H1 (cell line): ENCODE results near the gene ATP6V0A1. TPM values are rescaled to one million over a fixed set of nuclear protein-coding genes. Genes with fewer than 3 reads are reported as not detected.
A peak's percentile ranks its signal among the peaks of the same experiment; 100 is the strongest.

Experiments used
- EP300 ChIP-seq, 2 experiments: IDR thresholded peaks; 1 replicate in 1 of 2; 2 replicates in 1 of 2; pipeline ENCODE4 v1.6.1; 2011 to 2012; ENCODE audit warnings: low read depth in 2 of 2, low read length in 2 of 2, mild to moderate bottlenecking in 2 of 2, borderline replicate concordance in 1 of 2, inconsistent platforms in 1 of 2, moderate library complexity in 1 of 2
- EZH2 ChIP-seq: fragments of 200-600 bp; sonication (generic); IDR thresholded peaks from 2 replicates; pipeline ENCODE4 v1.7.1; 2012; ENCODE audit warnings: low read depth, mild to moderate bottlenecking, moderate library complexity, low read length, inconsistent platforms; ENCODE audit not compliant: severe bottlenecking
- FOSL1 ChIP-seq: IDR thresholded peaks from 2 replicates; pipeline ENCODE4 v1.6.1; 2011; ENCODE audit warnings: mild to moderate bottlenecking, low read depth, low read length, moderate library complexity; ENCODE audit not compliant: insufficient read depth
- GTF2F1 ChIP-seq: IDR thresholded peaks from 2 replicates; pipeline ENCODE4 v1.6.1; 2012; ENCODE audit warnings: low read depth, low read length, improper control_type of control experiment, borderline replicate concordance
- JUN ChIP-seq: IDR thresholded peaks from 2 replicates; pipeline ENCODE4 v1.6.1; 2011; ENCODE audit warnings: low read depth, mild to moderate bottlenecking, improper control_type of control experiment, low read length
- MAFK ChIP-seq: IDR thresholded peaks from 2 replicates; pipeline ENCODE4 v1.6.1; 2012; ENCODE audit warnings: low read depth, mild to moderate bottlenecking, improper control_type of control experiment, low read length
- POLR2A ChIP-seq, 2 experiments: IDR thresholded peaks; 1 replicate in 1 of 2; 2 replicates in 1 of 2; pipeline ENCODE4 v1.6.1; 2011; ENCODE audit warnings: low read depth in 2 of 2, low read length in 2 of 2, mild to moderate bottlenecking in 2 of 2; ENCODE audit errors: control extremely low read depth in 1 of 2
- SAP30 ChIP-seq: fragments of 300-600 bp; sonication (generic); IDR thresholded peaks from 2 replicates; pipeline ENCODE4 v1.7.1; 2012; ENCODE audit warnings: low read length, moderate library complexity, mild to moderate bottlenecking, inconsistent platforms; ENCODE audit not compliant: insufficient read depth, insufficient replicate concordance
- SIRT6 ChIP-seq: IDR thresholded peaks from one replicate; pipeline ENCODE4 v1.7.1; 2012; ENCODE audit warnings: low read length, inconsistent platforms
- SIX5 ChIP-seq: IDR thresholded peaks from 2 replicates; pipeline ENCODE4 v1.6.1; 2011; ENCODE audit warnings: mild to moderate bottlenecking, low read depth, low read length
- SP2 ChIP-seq: IDR thresholded peaks from 2 replicates; pipeline ENCODE4 v1.6.1; 2012; ENCODE audit warnings: mild to moderate bottlenecking, low read length, inconsistent platforms
- polyA plus RNA-seq, 7 experiments: library from polyadenylated mRNA; depleted of rRNA in 3 of 7; stranded (reverse) in 5 of 7; unstranded in 2 of 7; fragments of >200 nt in 5 of 7; fragments of 200-250 nt in 2 of 7; gene quantifications; 1 replicate in 5 of 7; 2 replicates in 1 of 7; 4 replicates in 1 of 7; pipeline versions ENCODE4 v1.2.1 to v1.2.3, GENCODE V29; 2011 to 2013; ENCODE audit warnings: missing spikeins in 2 of 7, mixed read lengths in 2 of 7
- total RNA-seq: library from RNA; stranded (reverse); fragmentation: NEBNext Ultra II Directional; extraction: Animal tissue kit (Norgen Biotek cat#: 25700); gene quantifications from 2 replicates; pipeline ENCODE4 v1.2.1, GENCODE V29; 2021

Gene ATP6V0A1
- total and polyA plus RNA-seq, 2 of the 8 experiments (the other 6 are each of a cell fraction or from before 2014, with no cell fraction given) = 55.3 to 63.4 TPM

- TF ChIP-seq SIX5 (no peak), EP300 (IDR thresholded peaks at IDR 0.05; ENCODE audit: borderline replicate concordance in 1 of 2, low read depth in 2 of 2, low read length in 2 of 2) (no peak), POLR2A (IDR thresholded peaks at IDR 0.05; ENCODE audit: control extremely low read depth in 1 of 2, low read depth in 2 of 2, low read length in 2 of 2) (peak in 1 of 2 experiments; percentile 11; a peak in 1 of 3 replicates), GTF2F1 (no peak), SAP30 (no peak), FOSL1 (no peak), SP2 (no peak), EZH2 (no peak), MAFK (no peak), JUN (no peak), SIRT6 (no peak)
Measured at GRCh38 chr17:42566883-42567573, 108.3 kb downstream of the ATP6V0A1 start, which contains the start of gene MLX (continued).
